Stimulated activated effector memory CD8-positive, alpha-beta T cell treated with anti-CD3 and anti-CD28 coated beads, Interleukin-12 subunit alpha, Interleukin-12 subunit beta, amount 100 ng/mL, for 72 hours (primary cell): ENCODE results near the gene VPS13A.

Experiments used
- ATAC-seq: fragments of 150-1000 bp; cut with Tn5 transposase; 2 replicates; pipeline ENCODE4 v1.10.0; 2021
- DNase-seq, 2 donors: peaks; one replicate each; pipeline ENCODE4 v3.0.0; 2021 to 2022; ENCODE audit warnings: low spot score in 2 of 2
- H3K27ac Mint-ChIP-seq: one replicate; pipeline ENCODE4 v1.8.0; 2022; ENCODE audit warnings: mild to moderate bottlenecking, mixed read lengths
- H3K36me3 Mint-ChIP-seq: one replicate; pipeline ENCODE4 v1.8.0; 2022; ENCODE audit warnings: mild to moderate bottlenecking, mixed read lengths
- H3K4me1 Mint-ChIP-seq: one replicate; pipeline ENCODE4 v1.8.0; 2022; ENCODE audit warnings: mixed read lengths
- H3K4me3 Mint-ChIP-seq: one replicate; pipeline ENCODE4 v1.8.0; 2022; ENCODE audit warnings: mild to moderate bottlenecking, mixed read lengths
- H3K9me3 Mint-ChIP-seq: one replicate; pipeline ENCODE4 v1.8.0; 2022; ENCODE audit warnings: mixed read lengths

The VPS13A gene

DNA sequence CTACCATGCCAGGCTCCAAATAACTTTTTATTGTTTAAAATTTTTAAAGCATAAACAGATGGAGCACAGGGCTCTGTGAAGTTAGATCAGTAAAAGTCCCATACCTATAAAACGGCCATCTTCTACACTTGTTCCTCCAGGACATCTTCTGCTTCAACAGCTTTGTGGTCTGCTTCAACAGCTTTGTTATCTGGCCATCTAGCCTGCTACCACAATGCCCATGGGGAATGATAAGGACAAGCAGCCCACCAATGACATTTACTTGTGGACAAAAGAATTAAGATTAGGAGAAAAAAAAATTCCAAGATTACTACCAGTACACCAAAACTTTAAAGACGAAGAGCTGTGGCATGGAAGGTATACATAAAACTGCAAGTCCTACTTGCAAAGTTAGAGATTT is 2.2 kb upstream of the VPS13A start:
- DNase-seq: no peak
- Mint-ChIP-seq H3K36me3 (peaks cover 13% of the 10 kb centered on the region), H3K27ac (no peak overlapping the region), H3K4me1 (peaks cover 19% of the 10 kb centered on the region), H3K9me3 (no peaks in the 10 kb centered on the region), H3K4me3 (no peak overlapping the region)
- no peak for ATAC-seq

DNA sequence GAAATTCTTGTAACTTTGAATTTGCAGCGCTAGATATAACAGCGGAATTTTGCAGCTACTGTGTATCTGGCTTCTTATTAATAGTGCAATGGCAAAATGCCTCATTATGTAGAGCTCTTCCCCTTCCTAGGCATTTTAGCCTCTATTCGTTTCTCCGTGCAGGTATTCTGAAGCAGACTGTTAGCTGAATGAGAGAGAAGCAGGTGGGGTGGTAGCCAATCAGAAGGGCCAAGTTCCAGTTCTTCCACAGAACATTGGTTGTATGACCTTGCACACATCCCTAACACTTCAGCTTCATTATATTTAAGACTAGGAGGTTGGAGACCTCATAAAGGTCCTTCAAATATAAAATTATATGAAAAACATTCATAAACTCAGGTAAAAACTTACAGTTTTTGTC is 1.2 kb upstream of the VPS13A start:
- H3K4me1 Mint-ChIP-seq: peaks cover 19% of the 10 kb centered on the region
- ATAC-seq (no peak), DNase-seq (no peak)
- H3K27ac Mint-ChIP-seq: no peak overlapping the region
- H3K9me3 Mint-ChIP-seq: no peaks in the 10 kb centered on the region
- peaks cover 13% of the 10 kb centered on the region for H3K36me3 Mint-ChIP-seq
- H3K4me3 Mint-ChIP-seq: peak overlapping the region; percentile 93

DNA sequence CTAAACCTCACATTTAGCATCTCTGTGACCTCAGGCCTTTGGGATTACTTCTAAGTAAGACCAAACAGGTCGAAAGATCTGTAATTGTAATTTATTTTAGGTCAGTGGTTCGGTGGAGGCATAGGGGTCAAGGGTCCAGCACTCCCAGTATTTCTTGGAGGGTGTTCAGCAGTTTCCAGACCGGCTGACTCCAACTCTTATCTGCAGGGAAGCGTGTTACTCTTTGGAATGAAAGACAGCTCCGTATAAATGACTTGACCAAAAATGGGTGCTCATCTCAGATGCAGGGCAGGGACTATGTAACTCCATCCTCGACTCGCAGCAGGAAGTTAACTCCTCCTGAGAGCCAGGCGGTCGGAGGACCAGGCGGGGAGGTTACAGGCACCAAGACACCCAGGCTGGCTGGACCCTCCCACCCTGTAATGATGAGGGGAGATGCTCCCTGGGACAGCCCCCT is 620 bp upstream of the VPS13A start:
- Mint-ChIP-seq H3K4me1 (peaks cover 18% of the 10 kb centered on the region), H3K4me3 (peak overlapping the region; percentile 93), H3K27ac (peak overlapping the region; percentile 92), H3K9me3 (no peaks in the 10 kb centered on the region), H3K36me3 (peaks cover 13% of the 10 kb centered on the region)
- DNase-seq: no peak
- ATAC-seq: no peak

DNA sequence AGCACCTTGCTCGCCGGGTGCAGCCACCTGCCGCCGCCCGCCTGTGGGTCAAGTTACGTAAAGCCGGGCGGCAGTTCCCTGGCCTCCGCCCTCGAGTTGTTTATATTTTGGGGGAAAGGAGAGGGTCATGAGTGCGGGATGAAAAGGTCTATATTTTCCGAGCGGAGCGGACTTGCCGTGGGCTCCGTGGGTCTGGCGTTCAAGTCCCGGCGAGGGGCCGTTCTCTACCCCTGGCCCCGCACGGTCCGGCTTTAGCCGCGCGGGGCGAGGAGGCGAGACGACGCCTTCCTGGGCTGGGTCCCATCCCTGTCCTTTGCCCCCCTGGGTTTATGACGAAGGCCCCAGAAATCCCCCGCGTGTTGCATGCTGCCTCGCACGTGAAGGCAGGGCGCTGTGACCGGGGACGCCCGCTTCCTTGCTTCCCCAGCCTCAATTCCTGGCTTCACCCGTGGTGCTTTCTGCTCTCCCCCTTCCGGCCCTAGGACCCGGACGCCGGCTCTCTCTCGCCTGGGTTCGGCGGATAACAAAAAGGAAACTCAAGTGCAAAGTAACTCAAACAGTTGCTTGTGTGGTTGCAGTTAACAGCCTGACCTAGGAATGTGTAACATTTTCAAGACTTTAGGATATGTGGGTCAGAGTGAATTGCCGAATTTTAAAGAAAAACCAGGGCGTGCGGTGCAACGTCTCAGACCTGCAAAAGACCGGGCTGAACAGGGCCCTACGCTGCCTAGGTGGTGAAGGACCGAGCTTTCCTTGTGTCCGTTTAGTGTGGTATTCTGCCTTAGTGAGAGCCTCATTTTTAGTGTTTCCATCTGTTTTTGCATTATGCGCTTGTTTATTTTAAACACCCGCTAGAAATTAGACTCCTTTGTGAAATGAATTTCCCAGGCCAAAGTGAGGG is 810 bp downstream of the VPS13A start:
- no peaks in the 10 kb centered on the region for H3K9me3 Mint-ChIP-seq
- peaks cover 13% of the 10 kb centered on the region for H3K4me1 Mint-ChIP-seq
- peak; percentile 27 to 76 for DNase-seq
- H3K36me3 Mint-ChIP-seq: peaks cover 13% of the 10 kb centered on the region
- ATAC-seq: peak; percentile 5
- H3K27ac Mint-ChIP-seq: peak overlapping the region; percentile 92
- H3K4me3 Mint-ChIP-seq: peak overlapping the region; percentile 93

DNA sequence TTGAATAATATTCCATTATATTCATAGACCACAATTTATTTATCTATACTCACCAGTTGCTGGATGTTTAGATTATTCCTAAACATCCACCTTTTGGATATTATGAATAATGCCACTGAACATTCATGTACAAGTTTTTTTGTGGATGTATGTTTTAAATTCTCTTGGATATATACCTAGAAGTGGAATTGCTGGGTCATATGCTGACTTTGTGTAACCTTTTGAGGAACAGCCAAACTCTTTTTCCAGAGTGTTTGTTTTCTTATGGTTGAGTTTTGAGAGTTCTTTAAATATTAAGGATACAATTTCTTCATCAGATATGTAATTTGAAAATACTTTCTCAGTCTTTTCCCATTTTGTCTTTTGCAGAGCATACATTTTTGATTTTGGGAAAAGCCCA is 2.7 kb downstream of the VPS13A start:
- ATAC-seq: no peak
- peak overlapping the region; percentile 93 for H3K4me3 Mint-ChIP-seq
- DNase-seq: no peak
- H3K9me3 Mint-ChIP-seq: no peaks in the 10 kb centered on the region
- peaks cover 13% of the 10 kb centered on the region for H3K4me1 Mint-ChIP-seq
- H3K27ac Mint-ChIP-seq: no peak overlapping the region
- peaks cover 13% of the 10 kb centered on the region for H3K36me3 Mint-ChIP-seq

DNA sequence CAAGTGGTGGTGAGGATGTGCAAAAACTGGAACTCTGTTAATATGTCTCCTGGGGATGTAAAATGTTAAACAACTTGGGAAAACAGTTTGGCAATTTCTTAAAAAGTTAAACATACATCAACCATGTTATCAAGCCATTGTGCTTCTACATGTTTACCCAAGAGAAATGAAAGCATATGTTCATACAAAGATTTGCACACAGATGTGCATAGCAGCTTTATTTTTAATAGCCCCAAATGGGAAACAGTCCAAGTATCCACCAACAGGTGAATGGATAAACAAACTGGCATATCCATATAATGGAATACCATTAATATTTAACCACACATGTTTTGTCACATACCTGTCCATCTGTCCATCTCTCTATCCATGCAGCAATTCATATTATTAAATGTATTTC is 6.2 kb downstream of the VPS13A start:
- DNase-seq (no peak), ATAC-seq (no peak)
- Mint-ChIP-seq H3K9me3 (no peaks in the 10 kb centered on the region), H3K4me1 (peaks cover 24% of the 10 kb centered on the region), H3K36me3 (no peaks in the 10 kb centered on the region), H3K27ac (no peak overlapping the region), H3K4me3 (no peak overlapping the region)

DNA sequence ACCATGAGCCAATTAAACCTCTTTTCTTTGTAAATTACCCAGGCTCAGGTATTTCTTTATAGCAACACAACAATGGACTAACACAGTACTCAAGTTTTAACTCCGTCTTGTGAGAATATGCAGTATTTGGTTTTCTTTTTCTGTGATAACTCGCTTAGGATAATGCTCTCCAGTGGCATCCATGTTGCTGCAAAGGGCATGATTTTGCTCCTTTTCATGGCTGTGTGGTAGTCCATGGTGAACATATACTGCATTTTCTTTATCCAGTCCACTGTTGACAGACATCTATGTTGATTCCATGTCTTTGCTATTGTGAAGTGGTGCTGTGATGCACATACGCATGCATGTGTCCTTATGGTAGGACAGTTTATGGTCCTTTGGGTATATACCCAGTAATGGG is 10.9 kb downstream of the VPS13A start:
- DNase-seq (no peak), ATAC-seq (no peak)
- no peak overlapping the region for H3K27ac Mint-ChIP-seq
- H3K36me3 Mint-ChIP-seq: no peaks in the 10 kb centered on the region
- H3K4me3 Mint-ChIP-seq: no peak overlapping the region
- no peaks in the 10 kb centered on the region for H3K9me3 Mint-ChIP-seq
- peaks cover 55% of the 10 kb centered on the region for H3K4me1 Mint-ChIP-seq

DNA sequence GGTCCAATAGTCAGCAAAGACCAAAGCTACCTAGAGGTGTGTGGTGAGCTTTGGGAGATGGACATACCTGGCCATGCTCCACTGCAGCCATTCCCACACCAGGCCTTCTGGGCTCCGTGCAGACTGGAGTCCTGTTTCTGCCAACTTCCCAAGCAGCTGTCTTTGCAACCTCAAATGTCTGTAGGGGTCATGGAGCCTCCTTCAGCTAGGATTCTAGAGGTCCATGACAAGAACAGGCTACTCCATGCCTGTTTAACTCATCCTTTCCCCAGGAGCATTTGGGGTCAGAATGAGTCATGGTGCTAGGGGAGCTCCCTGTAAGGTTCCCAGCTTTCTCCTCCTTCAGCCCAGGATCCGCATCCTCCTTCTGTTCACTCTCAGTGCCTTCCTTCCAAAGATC is 17.1 kb downstream of the VPS13A start:
- Mint-ChIP-seq H3K27ac (no peak overlapping the region), H3K4me1 (peaks cover 56% of the 10 kb centered on the region), H3K36me3 (no peaks in the 10 kb centered on the region), H3K9me3 (no peaks in the 10 kb centered on the region), H3K4me3 (no peak overlapping the region)
- ATAC-seq (no peak), DNase-seq (no peak)

DNA sequence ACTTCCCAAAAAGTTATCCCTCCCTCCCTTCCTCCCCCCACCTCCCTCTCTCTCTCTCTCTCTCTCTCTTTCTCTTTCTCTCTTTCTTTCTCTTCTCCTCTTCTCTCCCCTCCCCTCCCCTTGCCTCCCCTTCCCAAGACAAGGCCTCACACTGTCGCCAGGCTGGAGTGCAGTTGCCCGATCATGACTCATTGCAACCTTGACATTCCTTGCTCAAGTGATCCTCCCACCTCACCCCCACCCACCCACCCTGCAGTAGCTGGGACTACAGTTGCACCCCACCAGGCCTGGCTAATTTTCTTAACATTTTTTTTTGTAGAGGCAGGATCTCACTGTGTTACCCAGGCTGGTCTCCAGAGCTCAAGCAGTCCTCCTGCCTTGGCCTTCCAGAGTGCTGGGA is 32.8 kb downstream of the VPS13A start:
- Mint-ChIP-seq H3K4me1 (no peaks in the 10 kb centered on the region), H3K4me3 (no peak overlapping the region), H3K36me3 (peaks cover 71% of the 10 kb centered on the region), H3K27ac (no peak overlapping the region), H3K9me3 (no peaks in the 10 kb centered on the region)
- DNase-seq (no peak), ATAC-seq (no peak)

DNA sequence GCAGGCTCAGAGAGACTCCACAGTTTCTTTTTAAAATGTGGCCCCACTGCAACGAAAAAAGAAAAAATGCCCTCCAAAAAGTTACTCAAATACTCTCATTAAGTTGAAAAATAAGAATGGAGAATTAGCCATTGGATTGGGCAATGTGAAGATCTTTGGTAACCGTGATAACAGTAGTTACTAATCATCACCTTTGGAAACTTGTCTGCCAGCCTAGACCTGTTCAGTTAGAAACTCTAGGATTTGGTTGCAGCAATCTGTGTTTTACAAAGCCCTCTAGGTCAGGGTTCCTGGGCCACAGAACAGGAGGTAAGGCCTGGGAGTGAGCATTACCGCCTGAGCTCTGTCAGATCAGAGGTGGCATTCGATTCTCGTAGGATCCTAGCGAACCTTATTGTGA is 34.2 kb downstream of the VPS13A start:
- ATAC-seq (no peak), DNase-seq (no peak)
- Mint-ChIP-seq H3K36me3 (peaks cover 70% of the 10 kb centered on the region), H3K9me3 (no peaks in the 10 kb centered on the region), H3K4me1 (no peaks in the 10 kb centered on the region), H3K27ac (no peak overlapping the region), H3K4me3 (no peak overlapping the region)

DNA sequence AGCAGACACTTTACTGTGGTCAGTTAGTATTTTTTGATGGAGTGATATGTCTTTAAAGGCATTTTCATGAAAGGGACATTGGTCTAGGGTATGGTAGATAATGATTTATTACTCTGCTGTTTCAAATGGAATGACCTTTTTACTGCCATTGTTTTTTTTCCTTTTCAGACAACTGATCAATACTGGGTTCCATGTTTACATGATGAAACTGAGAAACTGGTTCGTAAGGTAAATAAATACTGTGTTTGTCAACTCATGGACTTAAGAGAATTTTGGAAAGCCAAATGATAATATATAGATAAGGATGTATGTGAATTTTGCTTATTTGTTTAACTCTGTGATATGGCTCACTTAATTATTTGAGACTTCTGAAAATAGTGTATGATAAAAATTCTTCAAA is 35.5 kb downstream of the VPS13A start:
- DNase-seq: no peak
- Mint-ChIP-seq H3K4me1 (no peaks in the 10 kb centered on the region), H3K27ac (no peak overlapping the region), H3K36me3 (peaks cover 77% of the 10 kb centered on the region), H3K9me3 (no peaks in the 10 kb centered on the region), H3K4me3 (no peak overlapping the region)
- ATAC-seq: no peak

DNA sequence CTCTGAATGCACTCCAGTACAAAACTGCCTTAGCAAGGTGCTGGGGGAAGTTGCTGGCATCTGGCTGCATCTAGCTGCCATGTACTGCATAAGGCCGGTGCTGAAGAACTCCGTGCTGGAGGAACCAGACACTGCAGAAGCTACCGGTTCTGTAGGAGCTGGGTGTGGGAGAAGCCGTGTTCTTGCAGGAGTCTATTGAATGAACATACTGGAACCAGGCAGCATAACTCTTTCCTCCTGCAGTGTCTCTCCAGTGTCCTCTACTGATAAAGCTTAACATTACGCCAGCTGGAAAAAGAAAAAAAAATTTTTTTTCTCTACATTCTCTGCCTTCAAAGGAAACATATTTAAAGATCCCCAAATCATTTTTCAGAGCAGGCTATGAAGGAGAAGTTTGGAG is 38.5 kb downstream of the VPS13A start:
- H3K4me1 Mint-ChIP-seq: no peaks in the 10 kb centered on the region
- peaks cover 88% of the 10 kb centered on the region for H3K36me3 Mint-ChIP-seq
- H3K4me3 Mint-ChIP-seq: no peak overlapping the region
- ATAC-seq (no peak), DNase-seq (no peak)
- no peak overlapping the region for H3K27ac Mint-ChIP-seq
- no peaks in the 10 kb centered on the region for H3K9me3 Mint-ChIP-seq

DNA sequence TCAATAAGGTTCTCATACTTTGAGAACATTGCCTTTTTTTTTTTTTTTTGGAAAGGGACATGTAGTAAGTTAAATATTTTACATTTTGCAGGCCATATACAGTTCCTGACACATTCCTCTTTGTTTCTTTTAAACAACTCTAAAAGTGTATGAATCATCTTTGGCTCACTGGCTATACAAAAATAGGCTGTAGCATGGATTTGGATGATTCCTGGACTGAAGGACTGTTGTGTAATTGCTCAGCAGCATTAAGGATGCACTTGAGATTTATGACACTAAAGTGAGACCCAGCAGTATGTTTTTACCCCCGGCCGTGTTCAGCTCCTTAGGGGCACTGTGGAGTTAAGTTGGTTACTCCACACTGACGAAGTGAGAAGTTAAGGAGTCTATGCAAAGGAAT is 41.3 kb downstream of the VPS13A start:
- no peak overlapping the region for H3K27ac Mint-ChIP-seq
- DNase-seq: no peak
- ATAC-seq: no peak
- no peaks in the 10 kb centered on the region for H3K4me1 Mint-ChIP-seq
- no peak overlapping the region for H3K4me3 Mint-ChIP-seq
- peaks cover 84% of the 10 kb centered on the region for H3K36me3 Mint-ChIP-seq
- H3K9me3 Mint-ChIP-seq: no peaks in the 10 kb centered on the region

DNA sequence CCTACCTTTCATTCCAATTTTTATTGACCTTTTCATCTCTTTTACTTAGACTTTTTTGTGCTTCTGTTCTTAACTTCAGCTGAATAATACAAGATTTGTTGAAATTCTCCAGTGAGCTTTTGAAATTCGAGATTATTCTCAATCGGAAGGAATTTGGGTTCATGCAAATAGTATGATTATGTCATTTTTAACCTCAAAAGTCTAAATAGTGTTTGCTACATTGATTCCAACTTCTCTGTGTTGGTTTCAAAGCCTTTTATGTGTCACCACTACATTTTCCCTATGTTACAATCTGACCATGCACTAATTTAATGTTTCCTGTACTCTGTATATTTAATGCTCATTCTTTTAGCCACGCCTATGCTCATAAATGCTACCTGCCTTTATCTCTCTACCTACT is 44.1 kb downstream of the VPS13A start:
- Mint-ChIP-seq H3K9me3 (no peaks in the 10 kb centered on the region), H3K36me3 (peaks cover 84% of the 10 kb centered on the region), H3K4me1 (no peaks in the 10 kb centered on the region), H3K4me3 (no peak overlapping the region), H3K27ac (no peak overlapping the region)
- DNase-seq (no peak), ATAC-seq (no peak)

DNA sequence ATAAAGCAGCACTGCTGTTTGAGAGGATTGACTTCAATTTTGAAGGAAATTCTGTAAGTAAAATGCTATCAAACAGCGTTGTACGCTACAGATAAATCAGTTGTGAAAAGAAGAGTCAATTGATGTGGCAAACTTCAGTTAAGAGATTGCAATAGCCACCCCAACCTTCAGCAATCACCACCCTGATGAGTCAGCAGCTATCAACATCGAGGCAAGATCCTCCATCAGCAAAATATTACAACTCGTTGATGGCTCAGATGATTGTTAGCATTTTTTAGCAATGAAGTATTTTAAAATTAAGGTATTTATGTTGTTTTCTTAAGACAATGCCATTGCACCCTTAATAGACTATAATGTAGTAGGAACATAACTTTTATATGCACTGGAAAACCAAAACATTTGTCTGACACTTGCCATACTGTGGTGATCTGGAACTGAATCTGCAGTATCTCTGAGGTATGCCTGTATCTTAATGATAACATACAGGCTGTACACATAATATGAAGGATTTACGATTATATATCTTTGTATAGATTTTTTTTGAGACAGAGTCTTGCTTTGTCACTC is 47.5 kb downstream of the VPS13A start:
- DNase-seq: no peak
- no peak for ATAC-seq
- Mint-ChIP-seq H3K27ac (no peak overlapping the region), H3K4me1 (no peaks in the 10 kb centered on the region), H3K36me3 (peaks cover 83% of the 10 kb centered on the region), H3K4me3 (no peak overlapping the region), H3K9me3 (no peaks in the 10 kb centered on the region)

DNA sequence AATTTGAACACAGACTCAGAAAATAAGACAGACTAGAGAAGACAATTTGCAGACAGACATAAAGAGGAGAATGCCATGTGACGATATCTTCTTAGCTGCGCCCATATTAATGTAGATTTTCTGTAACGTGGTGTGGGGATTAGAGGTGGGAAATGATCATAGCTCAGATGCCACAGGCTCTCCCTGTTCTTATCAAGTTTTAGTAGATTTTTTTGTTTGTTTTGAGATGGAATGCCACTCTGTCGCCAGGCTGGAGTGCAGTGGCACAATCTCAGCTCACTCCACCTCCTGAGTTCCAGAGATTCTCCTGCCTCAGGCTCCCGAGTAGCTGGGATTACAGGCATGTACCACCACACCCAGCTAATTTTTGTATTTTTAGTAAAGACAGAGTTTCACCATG is 59.4 kb downstream of the VPS13A start:
- Mint-ChIP-seq H3K4me1 (no peaks in the 10 kb centered on the region), H3K27ac (no peak overlapping the region), H3K36me3 (peaks cover 57% of the 10 kb centered on the region), H3K4me3 (no peak overlapping the region), H3K9me3 (no peaks in the 10 kb centered on the region)
- DNase-seq: no peak
- ATAC-seq: no peak
